ENCODE data around the gene ALDH3B1. TPM values are rescaled to one million over a fixed set of nuclear protein-coding genes. Genes with fewer than 3 reads are reported as not detected.

ALDH3B1 gene
- total RNA-seq, 1 experiment from 2014 or later, result 104 TPM

- no TSS peak for BruUV-seq (replicated peaks)
Measured at GRCh38 chr11:68033708-68034045, 23.6 kb downstream of the ALDH3B1 start.

GRCh38 chr11:68035266-68035876 is 25.2 kb downstream of the ALDH3B1 start:
- H3K9me2 ChIP-seq (ENCODE audit: insufficient read depth), result no peaks in the 10 kb centered on the region
- H3K27me3 ChIP-seq (ENCODE audit: insufficient read depth, low read depth), result no peaks in the 10 kb centered on the region

More at GRCh38 chr11:68033708-68034045, 23.6 kb downstream of the ALDH3B1 start:
- Histone ChIP-seq H3K36me3 (ENCODE audit: low read depth) (peaks cover 7% of the 10 kb centered on the region; the same call in 1 of the 2 replicates), H4K20me1 (ENCODE audit: insufficient read depth) (no peaks in the 10 kb centered on the region), H2AFZ (no peak overlapping the region), H3K9me2 (ENCODE audit: insufficient read depth) (no peaks in the 10 kb centered on the region), H3K27me3 (ENCODE audit: insufficient read depth, low read depth) (no peaks in the 10 kb centered on the region), H3K4me2 (no peak overlapping the region), H3K79me2 (ENCODE audit: low read depth) (peaks cover 37% of the 10 kb centered on the region), H3F3A (ENCODE audit: insufficient read depth, low read depth) (peaks cover 59% of the 10 kb centered on the region), H3K4me3 (no peak overlapping the region), H3K27ac (no peak overlapping the region), H3K9me3 (ENCODE audit: insufficient read depth, low read depth) (no peaks in the 10 kb centered on the region), H3K4me1 (replicated peaks; ENCODE audit: insufficient read depth) (peaks cover 30% of the 10 kb centered on the region)
- CTCF ChIA-PET, result no interaction called here
- no peak for DNase-seq
- TF ChIP-seq EZH2 (IDR thresholded peaks at IDR 0.05; ENCODE audit: low read depth) (no peak), CTCF (conservative IDR thresholded peaks at IDR 0.05) (no peak)
- POLR2A ChIA-PET (ENCODE audit: unreplicated experiment), result no interaction called here
- intact Hi-C loops (cut with micrococcal nuclease; ENCODE audit: unreplicated experiment), result no loop called here

GRCh38 chr11:68036141-68036716 is 26.1 kb downstream of the ALDH3B1 start:
- BruUV-seq (replicated peaks), result no TSS peak
- CTCF ChIA-PET, result no interaction called here
- H4K20me1 ChIP-seq (ENCODE audit: insufficient read depth), result no peaks in the 10 kb centered on the region
- no peak overlapping the region for H2AFZ ChIP-seq
- H3K9me3 ChIP-seq (ENCODE audit: insufficient read depth, low read depth), result no peaks in the 10 kb centered on the region
- no peaks in the 10 kb centered on the region for H3K27me3 ChIP-seq (ENCODE audit: insufficient read depth, low read depth)
- no peak overlapping the region for H3K4me3 ChIP-seq
- peaks cover 38% of the 10 kb centered on the region for H3K79me2 ChIP-seq (ENCODE audit: low read depth)
- POLR2A ChIA-PET (ENCODE audit: unreplicated experiment), result no interaction called here
- peaks cover 60% of the 10 kb centered on the region for H3F3A ChIP-seq (ENCODE audit: insufficient read depth, low read depth)
- H3K9me2 ChIP-seq (ENCODE audit: insufficient read depth), result no peaks in the 10 kb centered on the region
- TF ChIP-seq EZH2 (IDR thresholded peaks at IDR 0.05; ENCODE audit: low read depth) (no peak), CTCF (conservative IDR thresholded peaks at IDR 0.05) (no peak)
- intact Hi-C loops (cut with micrococcal nuclease; ENCODE audit: unreplicated experiment), result no loop called here
- no peak overlapping the region for H3K27ac ChIP-seq
- peaks cover 7% of the 10 kb centered on the region; the same call in 1 of the 2 replicates for H3K36me3 ChIP-seq (ENCODE audit: low read depth)
- H3K4me1 ChIP-seq (replicated peaks; ENCODE audit: insufficient read depth), result peaks cover 30% of the 10 kb centered on the region
- H3K4me2 ChIP-seq, result no peak overlapping the region
- DNase-seq, result no peak

More at GRCh38 chr11:68035266-68035876, 25.2 kb downstream of the ALDH3B1 start:
- Histone ChIP-seq H3K4me1 (replicated peaks; ENCODE audit: insufficient read depth) (peaks cover 30% of the 10 kb centered on the region), H3K4me3 (no peak overlapping the region), H3K36me3 (ENCODE audit: low read depth) (peaks cover 7% of the 10 kb centered on the region; the same call in 1 of the 2 replicates), H3F3A (ENCODE audit: insufficient read depth, low read depth) (peaks cover 57% of the 10 kb centered on the region), H2AFZ (no peak overlapping the region), H3K27ac (no peak overlapping the region), H3K79me2 (ENCODE audit: low read depth) (peaks cover 35% of the 10 kb centered on the region), H3K4me2 (no peak overlapping the region), H4K20me1 (ENCODE audit: insufficient read depth) (no peaks in the 10 kb centered on the region), H3K9me3 (ENCODE audit: insufficient read depth, low read depth) (no peaks in the 10 kb centered on the region)
- TF ChIP-seq CTCF (conservative IDR thresholded peaks at IDR 0.05), result no peak
- TF ChIP-seq EZH2 (IDR thresholded peaks at IDR 0.05; ENCODE audit: low read depth), result no peak
- DNase-seq, result no peak
- intact Hi-C loops (cut with micrococcal nuclease; ENCODE audit: unreplicated experiment), result no loop called here
- ChIA-PET CTCF (no interaction called here), POLR2A (ENCODE audit: unreplicated experiment) (interaction anchor here (0.7 kb wide), 1 partner anchor 91 kb away, joined by 8 read pairs; no protein-coding TSS in a partner anchor)
- BruUV-seq (replicated peaks), result no TSS peak
